ENCODE results near the gene CNIH1. TPM values are rescaled to one million over a fixed set of nuclear protein-coding genes. Genes with fewer than 3 reads are reported as not detected.
A peak's percentile ranks its signal among the peaks of the same experiment; 100 is the strongest.
"Not testable (repeated sequence)": the region's sequence is repeated elsewhere in the genome, so short reads cannot be mapped to it uniquely, and the experiment has no call there.

The CNIH1 gene
- total RNA-seq, 2 donors from 2014 or later, result 117 to 125 TPM

DNA sequence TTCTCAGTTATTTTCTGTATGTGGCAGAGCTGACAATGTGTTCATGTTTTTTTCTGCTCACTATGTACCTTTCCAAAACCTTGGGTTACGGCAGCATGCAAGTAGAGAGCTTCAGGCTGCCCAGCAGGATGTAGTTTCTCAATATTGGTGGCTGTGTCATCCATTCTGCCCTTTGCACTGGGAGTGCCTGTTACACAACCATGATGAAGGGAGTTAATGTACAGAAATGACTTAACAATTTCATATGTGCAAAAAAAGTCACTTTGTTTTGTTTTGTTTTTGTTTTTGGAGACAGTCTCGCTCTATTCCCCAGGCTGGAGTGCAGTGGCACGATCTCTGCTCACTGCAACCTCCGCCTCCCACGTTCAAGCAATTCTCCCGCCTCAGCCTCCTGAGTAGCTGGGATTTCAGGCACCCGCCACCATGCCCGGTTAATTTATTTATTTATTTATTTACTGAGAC, 6.1 kb upstream of the CNIH1 start:
- Histone ChIP-seq H3K9ac (ENCODE audit: low read depth in 2 of 2, low read length in 2 of 2) (no peak overlapping the region), H3K27ac (peak overlapping the region; percentile 82), H3K9me3 (no peaks in the 10 kb centered on the region), H3K4me3 (no peak overlapping the region), H3K4me1 (peaks cover 3% of the 10 kb centered on the region), H3K27me3 (no peaks in the 10 kb centered on the region), H3K36me3 (no peaks in the 10 kb centered on the region)
- TF ChIP-seq, protein P1, sequence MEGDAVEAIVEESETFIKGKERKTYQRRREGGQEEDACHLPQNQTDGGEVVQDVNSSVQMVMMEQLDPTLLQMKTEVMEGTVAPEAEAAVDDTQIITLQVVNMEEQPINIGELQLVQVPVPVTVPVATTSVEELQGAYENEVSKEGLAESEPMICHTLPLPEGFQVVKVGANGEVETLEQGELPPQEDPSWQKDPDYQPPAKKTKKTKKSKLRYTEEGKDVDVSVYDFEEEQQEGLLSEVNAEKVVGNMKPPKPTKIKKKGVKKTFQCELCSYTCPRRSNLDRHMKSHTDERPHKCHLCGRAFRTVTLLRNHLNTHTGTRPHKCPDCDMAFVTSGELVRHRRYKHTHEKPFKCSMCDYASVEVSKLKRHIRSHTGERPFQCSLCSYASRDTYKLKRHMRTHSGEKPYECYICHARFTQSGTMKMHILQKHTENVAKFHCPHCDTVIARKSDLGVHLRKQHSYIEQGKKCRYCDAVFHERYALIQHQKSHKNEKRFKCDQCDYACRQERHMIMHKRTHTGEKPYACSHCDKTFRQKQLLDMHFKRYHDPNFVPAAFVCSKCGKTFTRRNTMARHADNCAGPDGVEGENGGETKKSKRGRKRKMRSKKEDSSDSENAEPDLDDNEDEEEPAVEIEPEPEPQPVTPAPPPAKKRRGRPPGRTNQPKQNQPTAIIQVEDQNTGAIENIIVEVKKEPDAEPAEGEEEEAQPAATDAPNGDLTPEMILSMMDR (IDR thresholded peaks at IDR 0.05), result no peak
- DNase-seq, result peak; percentile 82
- intact Hi-C loops (cut with DNase I), result no loop called here

GRCh38 chr14:54446161-54446693, 5.1 kb upstream of the CNIH1 start:
- intact Hi-C loops (cut with DNase I), result no loop called here
- peak overlapping the region in 1 of 2 donors; percentile 38 for H3K9ac ChIP-seq (ENCODE audit: low read depth in 2 of 2, low read length in 2 of 2)

GRCh38 chr14:54444681-54445080, 3.5 kb upstream of the CNIH1 start:
- peaks cover 3% of the 10 kb centered on the region for H3K4me1 ChIP-seq
- no peaks in the 10 kb centered on the region for H3K9me3 ChIP-seq
- TF ChIP-seq, protein P1 (IDR thresholded peaks at IDR 0.05), result no peak
- no peak overlapping the region for H3K27ac ChIP-seq
- intact Hi-C loops (cut with DNase I), result no loop called here
- no peak overlapping the region for H3K4me3 ChIP-seq
- H3K9ac ChIP-seq (ENCODE audit: low read depth in 2 of 2, low read length in 2 of 2), result no peak overlapping the region
- H3K27me3 ChIP-seq, result no peaks in the 10 kb centered on the region
- H3K36me3 ChIP-seq, result no peaks in the 10 kb centered on the region
- DNase-seq, result no peak

More at GRCh38 chr14:54446161-54446693, 5.1 kb upstream of the CNIH1 start:
- Histone ChIP-seq H3K36me3 (no peaks in the 10 kb centered on the region), H3K4me1 (peaks cover 3% of the 10 kb centered on the region), H3K27ac (peak overlapping the region; percentile 82), H3K9me3 (no peaks in the 10 kb centered on the region), H3K27me3 (no peaks in the 10 kb centered on the region), H3K4me3 (no peak overlapping the region)
- TF ChIP-seq, protein P1 (IDR thresholded peaks at IDR 0.05), result no peak
- peak; percentile 75 for DNase-seq

GRCh38 chr14:54443981-54444380, 2.8 kb upstream of the CNIH1 start:
- H3K36me3 ChIP-seq, result no peaks in the 10 kb centered on the region
- no peak overlapping the region for H3K9ac ChIP-seq (ENCODE audit: low read depth in 2 of 2, low read length in 2 of 2)
- H3K9me3 ChIP-seq, result no peaks in the 10 kb centered on the region
- H3K27me3 ChIP-seq, result no peaks in the 10 kb centered on the region
- H3K27ac ChIP-seq, result no peak overlapping the region
- TF ChIP-seq, protein P1 (IDR thresholded peaks at IDR 0.05), result no peak
- peaks cover 3% of the 10 kb centered on the region for H3K4me1 ChIP-seq
- no peak for DNase-seq
- H3K4me3 ChIP-seq, result no peak overlapping the region
- intact Hi-C loops (cut with DNase I), result no loop called here

DNA sequence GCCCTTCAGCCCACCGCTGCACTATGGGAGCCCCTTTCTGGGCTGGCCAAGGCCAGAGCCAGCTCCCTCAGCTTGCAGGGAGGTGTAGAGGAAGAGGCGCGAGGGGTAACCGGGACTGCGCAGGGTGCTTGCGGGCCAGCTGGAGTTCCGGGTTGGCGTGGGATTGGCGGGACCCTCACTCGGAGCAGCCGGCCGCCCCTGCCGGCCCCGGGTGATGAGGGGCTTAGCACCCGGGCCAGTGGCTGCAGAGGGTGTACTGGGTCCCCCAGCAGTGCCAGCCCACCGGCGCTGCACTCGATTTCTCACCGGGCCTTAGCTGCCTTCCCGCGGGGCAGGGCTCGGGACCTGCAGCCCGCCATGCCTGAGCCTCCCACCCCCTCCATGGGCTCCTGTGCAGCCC, 1.8 kb upstream of the CNIH1 start:
- H3K4me1 ChIP-seq; H3K4me3 ChIP-seq; H3K27ac ChIP-seq; H3K27me3 ChIP-seq; H3K36me3 ChIP-seq; H3K9ac ChIP-seq (ENCODE audit: low read depth in 2 of 2, low read length in 2 of 2); intact Hi-C loops (cut with DNase I); H3K9me3 ChIP-seq; DNase-seq: not testable (repeated sequence)

DNA sequence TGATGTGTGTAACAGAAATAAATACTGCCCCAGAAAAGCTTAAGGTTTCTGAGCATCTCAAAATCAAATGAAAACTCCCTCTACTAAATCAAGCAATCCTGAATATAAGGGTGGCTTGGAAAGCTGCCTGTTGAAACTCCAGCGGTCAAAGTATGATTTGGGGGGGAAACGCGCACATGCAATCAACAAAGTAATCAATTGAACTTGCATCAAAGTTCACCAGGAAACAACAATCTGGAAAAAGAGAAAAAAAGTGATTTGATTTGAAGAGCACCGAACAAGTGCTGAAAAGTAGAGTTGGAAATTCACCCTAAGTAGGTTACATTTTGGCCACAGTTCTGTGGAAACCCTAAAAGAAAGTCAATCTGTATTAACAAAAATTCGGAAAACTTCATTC, 700 bp downstream of the CNIH1 start:
- Histone ChIP-seq H3K36me3 (no peaks in the 10 kb centered on the region), H3K4me1 (no peaks in the 10 kb centered on the region), H3K9ac (ENCODE audit: low read depth in 2 of 2, low read length in 2 of 2) (peak overlapping the region; percentile 77 to 94), H3K27ac (peak overlapping the region; percentile 90), H3K9me3 (no peaks in the 10 kb centered on the region), H3K4me3 (peak overlapping the region; percentile 54), H3K27me3 (no peaks in the 10 kb centered on the region)
- DNase-seq, result no peak
- TF ChIP-seq, protein P1 (IDR thresholded peaks at IDR 0.05), result no peak
- intact Hi-C loops (cut with DNase I), result no loop called here

Measured in colonic mucosa (tissue), 4 donors.